ENCODE data around the gene TMEM94. TPM values are rescaled to one million over a fixed set of nuclear protein-coding genes. Genes with fewer than 3 reads are reported as not detected.
A peak's percentile ranks its signal among the peaks of the same experiment; 100 is the strongest.

TMEM94 gene
- total and polyA plus RNA-seq, 2 of the 13 experiments (the other 11 are each of a cell fraction or from before 2014, with no cell fraction given), result 32.6 to 134 TPM

DNA sequence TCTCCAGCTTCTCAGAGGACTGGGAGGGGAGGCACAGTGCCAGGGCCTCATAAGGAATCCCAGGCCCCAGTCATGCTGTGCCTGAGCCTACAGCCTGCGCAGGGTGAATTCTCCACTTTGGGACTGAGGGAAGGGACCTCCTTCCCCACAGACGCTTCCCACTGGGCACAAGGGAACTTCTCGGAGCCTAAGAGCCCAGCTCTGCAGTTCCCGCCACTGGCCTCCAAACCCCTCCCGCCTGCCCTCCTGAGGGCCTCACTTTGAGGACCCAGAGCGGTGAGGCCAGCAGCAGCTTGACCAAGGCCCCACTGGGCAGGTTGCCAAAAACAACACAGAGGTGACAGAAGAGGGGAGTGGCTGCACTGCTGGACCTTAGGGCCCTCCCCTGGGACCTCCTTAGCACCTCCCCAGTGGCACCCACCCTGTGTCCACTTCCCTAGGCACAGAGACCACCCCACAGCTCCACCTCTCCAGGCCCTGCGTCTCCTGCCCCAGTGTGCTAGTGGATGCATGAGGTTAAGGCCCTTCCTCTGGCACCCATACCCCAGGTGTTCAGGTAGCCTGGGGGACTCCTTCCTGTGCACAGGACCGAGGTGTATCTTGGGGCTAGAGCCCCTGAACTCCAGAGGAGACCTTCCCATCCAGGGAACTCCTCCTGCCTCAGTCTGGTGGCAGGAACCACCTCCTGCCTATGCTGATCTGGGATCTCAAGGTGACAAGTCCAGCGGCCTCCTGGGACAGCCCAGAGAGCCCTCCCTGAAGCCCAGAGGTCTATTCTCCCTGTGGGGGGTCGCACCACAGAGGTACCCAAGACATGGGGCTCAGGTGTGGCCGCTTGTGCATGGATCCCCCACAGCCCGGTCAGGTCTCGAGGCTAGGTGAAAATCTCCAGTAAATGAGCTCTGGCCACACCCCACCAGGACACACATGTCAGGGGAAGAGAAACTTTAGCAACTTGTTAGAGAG, 55.5 kb downstream of the TMEM94 start (continued):
- TF ChIP-seq MED1 (CRISPR knock-in tag; IDR thresholded peaks at IDR 0.05) (peak; percentile 92), PLRG1 (conservative IDR thresholded peaks at IDR 0.05) (no peak), DR1 (CRISPR knock-in tag; IDR thresholded peaks at IDR 0.05) (peak; percentile 39; the same call in 1 of the 2 replicates), KLF13 (CRISPR knock-in tag; IDR thresholded peaks at IDR 0.05) (no peak), EEA1 (CRISPR knock-in tag; IDR thresholded peaks at IDR 0.05; ENCODE audit: borderline replicate concordance) (no peak), HOXD1 (CRISPR knock-in tag; IDR thresholded peaks at IDR 0.05) (peak; percentile 63), MXI1 (IDR thresholded peaks at IDR 0.05; ENCODE audit: borderline replicate concordance, low read depth, low read length) (peak; percentile 79; the same call in 1 of the 3 replicates), RBFOX2 (IDR thresholded peaks at IDR 0.05; ENCODE audit: low read depth, low read length) (no peak), HNRNPUL1 (IDR thresholded peaks at IDR 0.05; ENCODE audit: low read depth, low read length) (no peak), NFRKB (IDR thresholded peaks at IDR 0.05) (no peak), SRF (IDR thresholded peaks at IDR 0.05; ENCODE audit: low read depth, low read length) (0 out of 2 replicates have a peak, but pooled peaks have one; percentile 26), EED (CRISPR knock-in tag; IDR thresholded peaks at IDR 0.05) (no peak), SETDB1 (CRISPR knock-in tag; IDR thresholded peaks at IDR 0.05; ENCODE audit: borderline replicate concordance) (no peak), HOXA9 (CRISPR knock-in tag; IDR thresholded peaks at IDR 0.05; ENCODE audit: borderline replicate concordance) (no peak), RFX1 (IDR thresholded peaks at IDR 0.05) (no peak), ZNF556 (CRISPR knock-in tag; IDR thresholded peaks at IDR 0.05; ENCODE audit: borderline replicate concordance) (0 out of 2 replicates have a peak, but pooled peaks have one; percentile 43), CBX5 (CRISPR knock-in tag; IDR thresholded peaks at IDR 0.05; ENCODE audit: borderline replicate concordance) (peak; percentile 54; the same call in 1 of the 2 replicates), THAP11 (CRISPR knock-in tag; IDR thresholded peaks at IDR 0.05) (peak; percentile 75), GPN1 (CRISPR knock-in tag; IDR thresholded peaks at IDR 0.05; ENCODE audit: borderline replicate concordance) (no peak), ZNF558 (CRISPR knock-in tag; IDR thresholded peaks at IDR 0.05; ENCODE audit: borderline replicate concordance) (peak; percentile 56; the same call in 1 of the 2 replicates), CHCHD3 (CRISPR knock-in tag; IDR thresholded peaks at IDR 0.05) (peak; percentile 86; the same call in 1 of the 2 replicates), ZFP1 (CRISPR knock-in tag; IDR thresholded peaks at IDR 0.05) (peak; percentile 46; the same call in 1 of the 2 replicates)
- TF ChIP-seq, protein P1, sequence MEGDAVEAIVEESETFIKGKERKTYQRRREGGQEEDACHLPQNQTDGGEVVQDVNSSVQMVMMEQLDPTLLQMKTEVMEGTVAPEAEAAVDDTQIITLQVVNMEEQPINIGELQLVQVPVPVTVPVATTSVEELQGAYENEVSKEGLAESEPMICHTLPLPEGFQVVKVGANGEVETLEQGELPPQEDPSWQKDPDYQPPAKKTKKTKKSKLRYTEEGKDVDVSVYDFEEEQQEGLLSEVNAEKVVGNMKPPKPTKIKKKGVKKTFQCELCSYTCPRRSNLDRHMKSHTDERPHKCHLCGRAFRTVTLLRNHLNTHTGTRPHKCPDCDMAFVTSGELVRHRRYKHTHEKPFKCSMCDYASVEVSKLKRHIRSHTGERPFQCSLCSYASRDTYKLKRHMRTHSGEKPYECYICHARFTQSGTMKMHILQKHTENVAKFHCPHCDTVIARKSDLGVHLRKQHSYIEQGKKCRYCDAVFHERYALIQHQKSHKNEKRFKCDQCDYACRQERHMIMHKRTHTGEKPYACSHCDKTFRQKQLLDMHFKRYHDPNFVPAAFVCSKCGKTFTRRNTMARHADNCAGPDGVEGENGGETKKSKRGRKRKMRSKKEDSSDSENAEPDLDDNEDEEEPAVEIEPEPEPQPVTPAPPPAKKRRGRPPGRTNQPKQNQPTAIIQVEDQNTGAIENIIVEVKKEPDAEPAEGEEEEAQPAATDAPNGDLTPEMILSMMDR (CRISPR knock-in tag; IDR thresholded peaks at IDR 0.05), result peak; percentile 46
- TF ChIP-seq, protein P2, sequence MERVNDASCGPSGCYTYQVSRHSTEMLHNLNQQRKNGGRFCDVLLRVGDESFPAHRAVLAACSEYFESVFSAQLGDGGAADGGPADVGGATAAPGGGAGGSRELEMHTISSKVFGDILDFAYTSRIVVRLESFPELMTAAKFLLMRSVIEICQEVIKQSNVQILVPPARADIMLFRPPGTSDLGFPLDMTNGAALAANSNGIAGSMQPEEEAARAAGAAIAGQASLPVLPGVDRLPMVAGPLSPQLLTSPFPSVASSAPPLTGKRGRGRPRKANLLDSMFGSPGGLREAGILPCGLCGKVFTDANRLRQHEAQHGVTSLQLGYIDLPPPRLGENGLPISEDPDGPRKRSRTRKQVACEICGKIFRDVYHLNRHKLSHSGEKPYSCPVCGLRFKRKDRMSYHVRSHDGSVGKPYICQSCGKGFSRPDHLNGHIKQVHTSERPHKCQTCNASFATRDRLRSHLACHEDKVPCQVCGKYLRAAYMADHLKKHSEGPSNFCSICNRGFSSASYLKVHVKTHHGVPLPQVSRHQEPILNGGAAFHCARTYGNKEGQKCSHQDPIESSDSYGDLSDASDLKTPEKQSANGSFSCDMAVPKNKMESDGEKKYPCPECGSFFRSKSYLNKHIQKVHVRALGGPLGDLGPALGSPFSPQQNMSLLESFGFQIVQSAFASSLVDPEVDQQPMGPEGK (CRISPR knock-in tag; IDR thresholded peaks at IDR 0.05), result peak; percentile 98
- TF ChIP-seq, protein P3, sequence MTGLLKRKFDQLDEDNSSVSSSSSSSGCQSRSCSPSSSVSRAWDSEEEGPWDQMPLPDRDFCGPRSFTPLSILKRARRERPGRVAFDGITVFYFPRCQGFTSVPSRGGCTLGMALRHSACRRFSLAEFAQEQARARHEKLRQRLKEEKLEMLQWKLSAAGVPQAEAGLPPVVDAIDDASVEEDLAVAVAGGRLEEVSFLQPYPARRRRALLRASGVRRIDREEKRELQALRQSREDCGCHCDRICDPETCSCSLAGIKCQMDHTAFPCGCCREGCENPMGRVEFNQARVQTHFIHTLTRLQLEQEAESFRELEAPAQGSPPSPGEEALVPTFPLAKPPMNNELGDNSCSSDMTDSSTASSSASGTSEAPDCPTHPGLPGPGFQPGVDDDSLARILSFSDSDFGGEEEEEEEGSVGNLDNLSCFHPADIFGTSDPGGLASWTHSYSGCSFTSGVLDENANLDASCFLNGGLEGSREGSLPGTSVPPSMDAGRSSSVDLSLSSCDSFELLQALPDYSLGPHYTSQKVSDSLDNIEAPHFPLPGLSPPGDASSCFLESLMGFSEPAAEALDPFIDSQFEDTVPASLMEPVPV (CRISPR knock-in tag; IDR thresholded peaks at IDR 0.05), result peak; percentile 89

Data from HepG2 (cell line).